Panc1 (cell line): ENCODE measurements around the gene INO80D. TPM values are rescaled to one million over a fixed set of nuclear protein-coding genes. Genes with fewer than 3 reads are reported as not detected.

Source experiments
- ATAC-seq: fragments of 200-7000 bp; cut with Tn5 transposase; 2 replicates; pipeline ENCODE4 v1.9.1; 2020; ENCODE audit warnings: mild to moderate bottlenecking, moderate library complexity
- Bru-seq: library from RNA; stranded (reverse); fragments of 400-500 nt; gene quantifications from one replicate; lab custom pipeline; 2021; lab: Mats Ljungman, UMichigan
- BruChase-seq, 2 experiments: library from RNA; stranded (reverse); fragments of 400-500 nt; gene quantifications; one replicate each; lab custom pipeline; 2021; lab: Mats Ljungman, UMichigan
- BruUV-seq: library from RNA; stranded (reverse); fragments of 400-500 nt; replicated peaks from 2 replicates; lab custom pipeline; 2021; lab: Mats Ljungman, UMichigan
- CTCF ChIA-PET: fragments of 300-600 bp; sonication (Branson Sonifier 250); formaldehyde crosslinking; loops from one replicate; lab custom pipeline; 2022; ENCODE audit warnings: antibody characterized with exemption; lab: Charles Lee
- POLR2A ChIA-PET: fragments of 300-600 bp; sonication (Branson Sonifier 250); formaldehyde crosslinking; loops from one replicate; lab custom pipeline; 2022; ENCODE audit warnings: antibody characterized with exemption; lab: Charles Lee
- DNase-seq: peaks from one replicate; pipeline ENCODE4 v3.0.0-alpha.2; 2010; ENCODE audit warnings: low read depth, low spot score
- H3K27ac ChIP-seq: 2 replicates; pipeline ENCODE4 v1.5.1; 2011; ENCODE audit warnings: mild to moderate bottlenecking, low read length, inconsistent platforms
- H3K27me3 ChIP-seq: fragments of 200-500 bp; sonication (Bioruptor generic); 2 replicates; pipeline ENCODE4 v1.6.0; 2014; ENCODE audit warnings: low read length, inconsistent platforms; ENCODE audit not compliant: control insufficient read depth, insufficient read depth
- H3K36me3 ChIP-seq: fragments of 200-500 bp; sonication (Bioruptor generic); 2 replicates; pipeline ENCODE4 v1.5.1; 2014; ENCODE audit warnings: inconsistent platforms, mild to moderate bottlenecking, low read length, moderate library complexity; ENCODE audit not compliant: control insufficient read depth, insufficient read depth
- H3K4me1 ChIP-seq: 2 replicates; pipeline ENCODE4 v1.5.1; 2011; ENCODE audit warnings: inconsistent platforms, mild to moderate bottlenecking, low read length, moderate library complexity; ENCODE audit not compliant: control insufficient read depth, insufficient read depth
- H3K4me3 ChIP-seq, 2 experiments: 2 replicates each; pipeline ENCODE4 v1.5.1; 2011 to 2012; ENCODE audit warnings: low read depth in 2 of 2, low read length in 2 of 2, mild to moderate bottlenecking in 2 of 2, inconsistent platforms in 1 of 2, moderate library complexity in 1 of 2
- H3K9me3 ChIP-seq: fragments of 200-500 bp; sonication (Bioruptor generic); 2 replicates; pipeline ENCODE4 v1.5.1; 2014; ENCODE audit warnings: low read depth, mild to moderate bottlenecking, inconsistent platforms, low read length, moderate library complexity; ENCODE audit not compliant: control insufficient read depth, insufficient read depth
- CTCF ChIP-seq: fragments of 450-650 bp; IDR thresholded peaks from 2 replicates; pipeline ENCODE4 v1.5.1; 2017; ENCODE audit warnings: mild to moderate bottlenecking
- POLR2AphosphoS5 ChIP-seq: IDR thresholded peaks from 2 replicates; pipeline ENCODE4 v1.6.1; 2012; ENCODE audit warnings: mild to moderate bottlenecking, low read depth, low read length, moderate library complexity
- REST ChIP-seq, 2 experiments: IDR thresholded peaks; 2 replicates each; pipeline ENCODE4 v1.6.1; 2011 to 2012; ENCODE audit warnings: low read depth in 2 of 2, control low read depth in 1 of 2, low read length in 1 of 2, mild to moderate bottlenecking in 1 of 2, moderate library complexity in 1 of 2; ENCODE audit not compliant: insufficient read depth in 1 of 2
- SIN3A ChIP-seq: IDR thresholded peaks from 2 replicates; pipeline ENCODE4 v1.6.1; 2012; ENCODE audit warnings: low read depth, mild to moderate bottlenecking, low read length, moderate library complexity, borderline replicate concordance; ENCODE audit not compliant: insufficient read depth
- TCF7L2 ChIP-seq: IDR thresholded peaks from 2 replicates; pipeline ENCODE4 v1.6.1; 2011; ENCODE audit warnings: mild to moderate bottlenecking, low read depth, low read length, inconsistent platforms
- in situ Hi-C: cut with HindIII; loops from 2 replicates; pipeline ENCODE4 v1.10.0; 2016; ENCODE audit warnings: low sequenced_read_pairs, low pct_unique_long_range_greater_than_20kb
- intact Hi-C: fragments of 100-400 bp; cut with micrococcal nuclease; formaldehyde crosslinking; loops from one replicate; pipeline ENCODE4 v1.10.0; 2022; ENCODE audit not compliant: unreplicated experiment
- long read RNA-seq: library from polyadenylated mRNA; unstranded; transcript quantifications from one replicate; pipeline ENCODE4 v2.0.0, GENCODE V29; 2021; ENCODE audit not compliant: unreplicated experiment
- polyA plus RNA-seq: library from polyadenylated mRNA; unstranded; fragments of >200 nt; gene quantifications from one replicate; pipeline ENCODE4 v1.2.1, GENCODE V29; 2012; ENCODE audit warnings: missing spikeins; ENCODE audit not compliant: insufficient read length
- total RNA-seq: library from RNA; stranded (reverse); gene quantifications from one replicate; pipeline ENCODE4 v1.2.1, GENCODE V29; 2021; ENCODE audit not compliant: unreplicated experiment

INO80D gene
- total RNA-seq: 17.9 TPM
- 3.0 TPM for polyA plus RNA-seq
- percentile 78 among the genes with signal in this experiment for Bru-seq, nascent RNA
- BruChase-seq, experiment 1, labeled RNA remaining after a 2-hour chase: percentile 91 among the genes with signal in this experiment
- percentile 83 among the genes with signal in this experiment for BruChase-seq, experiment 2, labeled RNA remaining after a 6-hour chase
- long read RNA-seq, partial matches to known transcripts: 1 of 7 reads
- long read RNA-seq, other reads (novel, unspliced or antisense): 6 of 7 reads

- TF ChIP-seq CTCF: peak; percentile 69
- 0 out of 2 replicates have a peak, but pooled peaks have one; percentile 22 for TF ChIP-seq SIN3A
- TF ChIP-seq REST (IDR thresholded peaks at IDR 0.05; ENCODE audit: insufficient read depth in 1 of 2, low read depth in 2 of 2, low read length in 1 of 2): no peak
- TF ChIP-seq TCF7L2: peak; percentile 61; the same call in 1 of the 2 replicates
- POLR2A ChIA-PET: interaction anchor here (0.5 to 0.6 kb wide), 2 partner anchors 12 to 39 kb away, joined by 3 to 4 read pairs; no protein-coding TSS in a partner anchor
- H3K27me3 ChIP-seq: no peaks in the 10 kb centered on the region
- DNase-seq (peak; percentile 56), ATAC-seq (peak; percentile 87)
- H3K9me3 ChIP-seq: no peaks in the 10 kb centered on the region
- H3K27ac ChIP-seq: peak within 1 kb of the TSS; percentile 97
- H3K4me3 ChIP-seq: peak within 1 kb of the TSS; percentile 78 to 88
- in situ Hi-C loops: no loop called here
- H3K4me1 ChIP-seq: peaks cover 17% of the 10 kb centered on the region; the same call in 1 of the 2 replicates
- no TSS peak for BruUV-seq
- intact Hi-C loops: no loop called here
- peaks cover 2% of the 10 kb centered on the region; the same call in 1 of the 2 replicates for H3K36me3 ChIP-seq
- CTCF ChIA-PET: interaction anchor here (0.6 kb wide), 1 partner anchor 102 kb away, joined by 5 read pairs; no protein-coding TSS in a partner anchor
These were observed at the start of gene INO80D for GRCh38 chr2:206085742-206086445. Gene INO80D, minus strand, starts transcription at chr2:206086174. Its CDS starts 23,158 bp downstream, at chr2:206063016.

- intact Hi-C loops: no loop called here
- peaks cover 41% of the 10 kb centered on the region for H3K36me3 ChIP-seq
- H3K27ac ChIP-seq: no peak overlapping the region
- no peaks in the 10 kb centered on the region for H3K9me3 ChIP-seq
- no TSS peak for BruUV-seq
- no peak for TF ChIP-seq CTCF
- TF ChIP-seq TCF7L2: no peak
- TF ChIP-seq SIN3A: no peak
- no peak for TF ChIP-seq POLR2AphosphoS5
- no peak for TF ChIP-seq REST (IDR thresholded peaks at IDR 0.05; ENCODE audit: insufficient read depth in 1 of 2, low read depth in 2 of 2, low read length in 1 of 2)
- ChIA-PET CTCF (no interaction called here), POLR2A (no interaction called here)
- in situ Hi-C loops: no loop called here
- DNase-seq: no peak
- H3K4me3 ChIP-seq: no peak overlapping the region
- no peaks in the 10 kb centered on the region for H3K4me1 ChIP-seq
- peak; percentile 84 for ATAC-seq
- H3K27me3 ChIP-seq: no peaks in the 10 kb centered on the region
These were observed 41.7 kb upstream of the INO80D start for GRCh38 chr2:206127656-206128055.
